HG03432 (cell line): ENCODE data around the gene EPAS1.

ENCODE experiments used
- ATAC-seq: cut with Tn5 transposase; IDR thresholded peaks from one replicate; pipeline ENCODE4 v1.9.1; 2021; ENCODE audit warnings: mild to moderate bottlenecking, moderate library complexity; ENCODE audit not compliant: unreplicated experiment

The EPAS1 gene

DNA sequence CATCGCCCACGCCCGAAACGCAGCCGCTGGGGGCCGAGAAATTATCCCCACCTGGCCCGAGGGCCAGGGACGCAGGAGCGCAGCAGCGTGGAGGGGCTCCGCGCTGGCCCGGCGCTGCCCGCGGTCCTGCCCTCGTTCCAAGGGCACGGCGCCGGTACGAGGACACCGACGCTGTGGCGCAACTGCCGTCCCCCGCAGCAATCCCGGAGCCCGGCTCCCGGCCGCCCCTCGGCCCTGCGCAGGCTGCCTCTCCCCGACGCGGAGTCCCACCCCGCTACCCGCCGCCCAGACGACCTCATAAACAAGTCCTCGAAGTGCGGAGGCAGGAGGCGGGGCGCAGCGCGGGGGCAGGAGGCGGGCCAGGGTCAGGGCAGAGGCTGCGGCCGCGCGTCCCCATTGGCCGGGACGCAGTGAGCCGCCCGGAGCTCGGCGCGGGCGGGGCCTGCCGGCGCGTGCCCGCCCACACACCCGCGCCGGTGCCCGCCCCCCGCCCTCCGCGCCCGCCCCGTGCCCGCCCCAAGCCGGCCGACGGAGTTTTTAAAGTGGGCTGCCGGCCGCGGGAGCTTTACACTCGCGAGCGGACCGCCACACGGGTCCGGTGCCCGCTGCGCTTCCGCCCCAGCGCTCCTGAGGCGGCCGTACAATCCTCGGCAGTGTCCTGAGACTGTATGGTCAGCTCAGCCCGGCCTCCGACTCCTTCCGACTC, at the start of gene EPAS1:
Gene EPAS1 (plus strand): TSS at position 568 of the 706 bp plus-strand sequence. CDS start 505 bp downstream, outside the sequence.
- peak; percentile 87 for ATAC-seq

DNA sequence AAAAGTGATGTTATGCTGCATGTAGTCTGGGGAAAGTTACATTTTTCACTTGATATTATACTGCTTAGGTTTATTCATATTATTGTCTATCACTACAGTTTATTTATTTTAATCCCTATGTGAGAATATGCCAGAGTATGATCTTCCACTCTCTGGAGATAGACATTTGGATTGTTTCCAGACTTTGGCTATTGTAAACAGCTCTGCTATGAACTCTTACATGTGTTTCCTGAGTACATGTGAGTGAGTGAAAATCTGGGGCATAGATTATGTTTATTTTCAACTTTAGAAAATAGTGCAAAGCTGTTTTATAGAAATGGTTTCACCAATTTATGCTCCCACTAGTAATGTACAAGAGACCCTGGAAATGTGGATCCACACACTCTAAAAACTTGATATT, 49.0 kb upstream of the EPAS1 start:
- no peak for ATAC-seq

- no peak for ATAC-seq
Observed at GRCh38 chr2:46249654-46250053, 47.6 kb upstream of the EPAS1 start.

DNA sequence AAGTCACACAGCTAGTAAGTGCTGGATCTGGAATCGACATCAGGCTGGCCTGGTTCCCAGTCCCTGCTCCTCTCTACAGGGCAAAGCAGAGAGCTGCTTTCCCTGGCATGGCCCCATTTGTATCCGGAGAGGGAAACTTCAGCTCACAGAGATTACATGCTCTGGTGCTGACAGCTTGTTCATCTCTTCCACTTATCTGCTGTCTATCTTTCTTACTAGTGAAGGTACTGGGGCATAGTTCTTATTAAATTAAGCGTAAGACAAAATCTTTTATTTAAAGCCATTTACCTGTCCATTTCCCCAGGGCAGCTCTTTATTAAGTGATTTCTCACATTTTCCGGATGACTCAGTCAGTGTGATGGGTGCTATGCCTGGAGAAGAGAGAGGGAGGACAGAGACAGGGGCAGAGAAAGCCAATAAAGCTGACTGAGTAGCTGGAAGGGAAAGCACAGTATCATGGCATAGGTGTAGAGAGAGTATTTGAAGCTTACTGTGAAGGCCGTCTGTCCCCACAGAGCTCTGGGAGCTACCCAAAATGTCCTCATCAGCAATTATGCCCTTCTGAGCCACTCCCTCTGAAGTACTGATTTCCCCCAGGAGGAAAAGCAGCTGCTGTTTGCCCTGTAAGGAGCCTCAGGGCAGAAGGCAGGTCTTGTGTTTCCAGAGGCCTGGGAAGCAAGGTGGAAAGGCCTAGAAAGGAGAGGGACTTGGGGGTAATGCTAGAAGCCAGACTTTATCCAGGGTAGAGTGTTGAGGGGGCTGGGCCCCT, 44.1 kb upstream of the EPAS1 start:
- ATAC-seq: no peak

- no peak for ATAC-seq
Observed at GRCh38 chr2:46254474-46254873, 42.7 kb upstream of the EPAS1 start.

DNA sequence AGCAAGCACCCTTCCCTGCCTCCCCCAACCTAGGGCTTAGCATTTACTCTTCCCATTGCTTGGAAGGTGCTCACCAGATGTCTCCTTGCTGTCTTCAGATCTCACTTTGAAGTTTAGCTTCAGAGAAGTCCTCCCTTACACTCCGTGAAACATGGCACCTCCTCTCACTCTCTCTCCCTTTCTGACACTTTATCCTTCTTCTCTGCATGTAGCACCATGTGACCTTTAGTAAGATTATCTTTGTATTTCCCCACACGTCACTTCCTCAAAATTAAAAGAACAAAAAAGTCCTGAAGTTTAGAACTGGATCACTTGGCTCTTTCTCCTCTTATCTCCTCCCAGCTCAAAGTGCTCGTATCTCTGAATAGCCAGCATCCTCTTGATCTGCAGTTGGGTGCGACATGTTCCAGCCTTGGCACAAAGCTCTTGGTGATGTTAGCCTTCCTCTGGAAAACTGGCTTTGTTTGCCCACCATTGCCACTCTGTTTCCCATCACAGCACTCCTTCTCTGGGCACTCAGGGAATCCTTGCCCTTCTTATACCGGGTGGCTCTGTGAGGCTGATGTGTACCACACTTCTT, 40.6 kb upstream of the EPAS1 start:
- ATAC-seq: no peak

DNA sequence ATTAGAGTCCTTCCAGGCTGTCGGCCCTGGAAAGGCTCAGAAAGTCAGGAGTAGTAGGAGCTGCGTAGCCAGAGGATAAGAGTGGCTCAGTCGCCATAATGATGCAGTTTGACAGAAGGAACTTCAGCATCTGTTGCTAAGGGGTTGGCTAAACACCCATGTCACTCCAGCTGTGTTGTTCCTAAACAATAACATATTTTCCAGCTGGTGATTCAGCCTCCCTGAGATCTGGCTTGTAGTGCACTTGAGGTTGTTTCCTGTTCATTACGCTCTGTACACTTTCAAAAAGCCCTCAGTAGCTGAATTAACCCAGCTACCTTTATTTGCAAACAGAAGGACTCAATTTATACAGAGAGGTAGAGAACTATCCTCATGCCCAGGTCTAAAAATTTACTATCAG, 39.7 kb upstream of the EPAS1 start:
- ATAC-seq: no peak

DNA sequence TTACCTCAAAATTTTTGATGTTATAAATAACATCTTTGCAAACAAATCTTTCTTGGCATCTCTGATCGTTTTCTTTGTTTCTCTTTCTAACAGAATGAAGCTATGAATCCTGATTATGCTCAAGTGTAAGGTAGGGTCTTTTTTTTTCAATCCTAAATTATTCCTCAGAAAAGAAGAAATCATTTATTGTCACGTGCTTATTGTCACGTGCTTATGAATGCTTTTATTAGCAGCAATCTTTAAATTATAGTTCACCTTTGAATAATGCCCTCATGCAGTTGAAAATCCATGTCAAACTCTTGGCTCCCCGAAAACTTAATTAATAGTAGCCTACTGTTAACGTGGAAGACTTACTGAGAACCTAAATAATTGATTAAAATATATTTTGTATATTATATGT, 39.2 kb upstream of the EPAS1 start:
- no peak for ATAC-seq

- no peak for ATAC-seq
Observed at GRCh38 chr2:46258937-46259776, 38.0 kb upstream of the EPAS1 start.

DNA sequence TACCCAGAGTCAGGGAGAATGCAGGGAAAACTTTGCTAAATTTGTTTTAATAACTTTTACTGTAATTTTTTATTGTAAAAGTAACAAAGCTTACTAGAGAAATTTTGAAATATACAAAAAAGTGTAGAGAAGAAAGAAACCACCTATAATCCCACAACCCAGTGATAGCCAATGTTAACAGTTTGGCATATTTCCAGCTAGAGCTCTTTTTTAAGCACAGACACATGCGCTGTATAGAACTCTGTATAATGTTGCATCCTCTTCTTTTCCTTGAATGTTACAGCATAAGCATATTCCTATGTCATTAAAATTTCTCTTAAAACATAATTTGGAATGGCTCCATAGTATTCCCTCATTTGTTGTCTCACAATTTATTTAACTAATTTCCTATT, 37.4 kb upstream of the EPAS1 start:
- no peak for ATAC-seq

DNA sequence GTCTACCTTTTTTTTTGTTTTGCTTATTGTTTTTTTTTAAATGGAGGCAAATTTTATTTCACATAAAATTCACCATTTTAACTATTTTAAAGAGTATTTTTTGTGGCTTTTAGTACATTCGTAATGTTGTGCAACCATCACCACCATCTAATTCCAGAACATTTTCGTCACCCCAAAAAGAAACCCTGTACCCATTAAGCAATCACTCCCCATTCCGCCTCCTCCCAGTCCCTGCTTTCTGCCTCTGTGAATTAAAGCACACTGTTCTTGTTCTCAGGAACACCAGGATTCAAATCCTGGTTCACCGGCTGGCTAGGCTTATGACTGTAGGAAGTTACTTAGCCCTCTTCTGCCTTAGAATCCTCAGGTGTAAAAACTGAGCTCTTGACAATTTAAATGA, 36.9 kb upstream of the EPAS1 start:
- no peak for ATAC-seq

DNA sequence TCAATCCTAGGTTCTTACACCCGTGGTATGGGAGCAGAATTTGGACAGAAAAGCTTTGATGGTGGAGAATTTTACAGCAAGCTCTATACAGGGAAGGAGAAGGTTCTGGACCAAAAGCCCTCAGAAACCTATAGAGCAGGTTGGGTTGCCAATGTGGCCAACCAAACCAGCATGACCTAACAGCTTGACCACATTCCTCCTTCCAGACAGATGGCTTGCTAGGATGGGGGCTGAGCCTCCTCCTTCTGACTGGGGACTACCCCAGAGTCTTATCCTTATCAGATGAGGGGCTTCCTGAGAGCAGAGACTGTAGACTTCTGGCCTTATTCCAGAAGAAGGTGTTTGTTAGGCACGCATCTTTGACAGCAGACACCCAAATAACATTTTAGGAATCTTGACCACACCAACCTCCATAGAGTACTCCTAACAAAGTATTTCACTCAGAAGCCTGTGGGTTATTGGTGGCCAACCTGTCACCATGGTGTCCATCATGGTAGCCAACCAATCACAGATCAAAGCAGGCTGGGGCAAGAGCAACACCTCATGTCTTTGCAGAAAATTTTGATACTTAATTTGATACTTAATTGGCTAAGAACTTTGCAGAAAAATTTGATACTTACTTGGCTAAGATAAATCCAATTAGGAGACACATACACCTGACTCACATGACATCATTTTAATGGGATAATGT, 34.8 kb upstream of the EPAS1 start:
- no peak for ATAC-seq

DNA sequence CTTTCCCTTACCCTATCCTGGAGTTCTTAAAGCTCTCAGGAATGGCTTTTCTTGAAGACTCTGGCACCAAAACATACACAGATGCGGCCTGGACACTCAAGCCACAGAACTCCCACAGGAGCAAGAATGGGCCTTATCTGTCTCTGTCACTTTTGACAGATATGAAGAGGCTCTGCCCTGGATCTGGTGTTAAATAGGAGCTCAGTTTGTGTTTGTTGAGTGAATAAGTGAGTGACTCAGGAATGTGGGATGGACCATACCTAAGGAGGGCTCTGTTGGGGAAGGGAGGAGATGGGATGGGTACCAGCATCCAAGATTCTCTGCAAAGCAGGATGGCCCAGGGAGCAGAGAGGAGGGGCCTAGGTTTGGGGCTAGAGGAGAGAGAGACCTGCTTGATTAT, 33.9 kb upstream of the EPAS1 start:
- ATAC-seq: no peak

DNA sequence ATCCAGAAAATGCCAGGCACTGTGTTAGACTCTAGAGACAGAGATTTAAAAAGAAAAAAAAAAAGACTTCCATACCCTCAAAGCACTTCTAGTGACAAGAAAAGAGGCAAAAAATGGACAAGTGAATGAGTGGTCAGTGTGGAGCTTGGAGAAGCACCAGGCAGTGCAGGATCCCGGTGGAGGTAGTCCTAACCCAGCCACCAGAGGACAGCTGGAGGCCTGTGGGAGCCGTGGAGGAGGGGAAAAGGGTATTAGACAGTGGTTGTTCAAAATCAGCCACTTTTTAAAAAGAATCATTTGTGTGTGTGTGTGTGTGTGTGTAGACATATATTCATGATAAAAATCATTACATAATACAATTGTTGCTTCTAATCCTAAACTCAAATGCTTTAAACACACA, 32.8 kb upstream of the EPAS1 start:
- ATAC-seq: no peak

- no peak for ATAC-seq
Observed at GRCh38 chr2:46266134-46266533, 31.1 kb upstream of the EPAS1 start.

GRCh38 chr2:46267616-46268015, 29.6 kb upstream of the EPAS1 start:
- ATAC-seq: no peak

DNA sequence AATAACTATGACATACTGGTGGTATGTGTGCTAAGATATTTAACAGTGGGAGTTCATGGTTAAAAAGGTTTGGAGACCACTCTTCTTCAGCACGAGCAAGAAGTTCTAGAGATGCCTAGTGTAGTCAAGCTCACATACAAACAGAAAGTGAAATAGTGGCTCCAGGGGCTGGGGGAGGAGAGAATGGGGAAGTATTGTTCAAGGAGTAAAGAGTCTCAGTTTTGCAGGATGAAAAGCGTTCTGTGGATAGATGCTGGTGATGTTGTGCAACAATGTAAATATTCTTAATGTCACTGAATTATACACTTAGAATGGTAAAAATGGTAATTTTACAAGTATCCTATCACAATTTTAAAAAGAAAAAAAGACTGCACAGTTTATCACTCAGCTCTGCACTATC, 29.0 kb upstream of the EPAS1 start:
- ATAC-seq: peak; percentile 71

DNA sequence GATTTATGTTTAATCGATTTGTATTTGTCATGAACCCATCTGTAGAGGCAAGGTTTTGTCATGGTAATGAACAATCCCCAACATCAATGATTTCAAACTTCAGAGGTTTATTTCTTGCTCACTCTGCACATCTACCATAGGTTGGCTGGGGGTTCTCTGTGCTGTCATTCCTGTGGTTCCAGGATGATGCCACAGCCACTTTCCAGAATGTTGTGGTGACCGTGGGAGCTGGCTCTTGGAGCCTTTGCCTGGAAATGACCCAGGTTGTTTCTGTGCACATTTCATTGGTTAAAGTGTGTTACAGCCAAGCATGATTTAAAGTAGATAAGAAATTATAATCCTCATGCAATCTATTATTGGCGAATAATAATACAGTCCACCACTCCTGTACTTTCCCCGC, 28.2 kb upstream of the EPAS1 start:
- no peak for ATAC-seq

- ATAC-seq: no peak
Observed at GRCh38 chr2:46269544-46270273, 27.5 kb upstream of the EPAS1 start.

DNA sequence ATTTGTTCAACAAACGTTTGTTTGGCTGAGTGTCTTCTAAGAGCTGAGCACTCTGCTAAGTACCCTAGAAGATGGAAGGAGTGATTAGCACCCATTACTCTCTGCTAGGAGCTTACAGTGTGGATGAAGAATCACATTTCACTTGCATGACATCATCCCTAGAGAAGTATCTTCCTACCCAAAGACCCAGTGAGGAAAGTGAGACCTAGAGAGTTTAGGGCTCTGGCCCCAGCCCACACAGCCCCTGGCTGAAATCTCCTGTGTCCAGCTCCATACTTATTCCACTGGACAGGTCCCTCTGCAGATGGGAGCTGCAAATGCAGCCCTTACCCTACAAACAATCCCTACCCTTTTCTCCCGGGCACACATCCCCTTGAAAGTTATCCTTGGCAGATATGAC, 26.8 kb upstream of the EPAS1 start:
- ATAC-seq: no peak
